OCI-LY7 (cell line): ENCODE measurements around the gene PIEZO1. TPM values are rescaled to one million over a fixed set of nuclear protein-coding genes. Genes with fewer than 3 reads are reported as not detected.

Experiments used
- BruUV-seq: library from RNA; stranded (reverse); fragments of 400-500 nt; replicated peaks from 2 replicates; lab custom pipeline; 2021; lab: Mats Ljungman, UMichigan
- CTCF ChIA-PET: fragments of 300-600 bp; sonication (Branson Sonifier 250); formaldehyde crosslinking; loops from one replicate; lab custom pipeline; 2022; ENCODE audit warnings: antibody characterized with exemption; ENCODE audit not compliant: unreplicated experiment; lab: Charles Lee
- POLR2A ChIA-PET: fragments of 300-600 bp; sonication (Branson Sonifier 250); formaldehyde crosslinking; loops from one replicate; lab custom pipeline; 2022; ENCODE audit warnings: antibody characterized with exemption; lab: Charles Lee
- DNase-seq: peaks from one replicate; pipeline ENCODE4 v3.0.0-alpha.2; 2015; ENCODE audit warnings: low spot score
- H2AFZ ChIP-seq: fragments of 200-600 bp; sonication (generic), shearing (Covaris generic); 2 replicates; pipeline ENCODE4 v1.6.1; 2014; ENCODE audit warnings: mild to moderate bottlenecking, antibody characterized with exemption, low read length, moderate library complexity
- H3K27ac ChIP-seq: fragments of 200-600 bp; sonication (generic); 2 replicates; pipeline ENCODE4 v1.5.1; 2014; ENCODE audit warnings: mixed run types, low read depth, mild to moderate bottlenecking, moderate library complexity, low read length, inconsistent platforms; ENCODE audit not compliant: poor library complexity, severe bottlenecking
- H3K36me3 ChIP-seq: fragments of 200-600 bp; sonication (generic); 2 replicates; pipeline ENCODE4 v1.6.1; 2014; ENCODE audit warnings: mild to moderate bottlenecking, antibody characterized with exemption, low read length, moderate library complexity, mixed read lengths; ENCODE audit not compliant: insufficient read depth
- H3K4me1 ChIP-seq: fragments of 200-600 bp; sonication (generic); 2 replicates; pipeline ENCODE4 v1.5.1; 2014; ENCODE audit warnings: mild to moderate bottlenecking, low read length; ENCODE audit not compliant: insufficient read depth, poor library complexity, severe bottlenecking
- H3K4me2 ChIP-seq: fragments of 200-600 bp; sonication (generic); 2 replicates; pipeline ENCODE4 v1.6.1; 2014; ENCODE audit warnings: mild to moderate bottlenecking, low read length
- H3K4me3 ChIP-seq: fragments of 200-600 bp; sonication (generic); 2 replicates; pipeline ENCODE4 v1.5.1; 2014; ENCODE audit warnings: mild to moderate bottlenecking, low read depth, low read length; ENCODE audit not compliant: poor library complexity, severe bottlenecking
- H3K79me2 ChIP-seq: fragments of 200-600 bp; sonication (generic); 2 replicates; pipeline ENCODE4 v1.6.1; 2016; ENCODE audit warnings: low read depth, mild to moderate bottlenecking, low read length, moderate library complexity, mixed read lengths; ENCODE audit not compliant: insufficient read depth
- H3K9me2 ChIP-seq: fragments of 200-600 bp; sonication (generic); 2 replicates; pipeline ENCODE4 v1.6.1; 2016; ENCODE audit warnings: mild to moderate bottlenecking, low read length, mixed read lengths; ENCODE audit not compliant: insufficient read depth
- H3K9me3 ChIP-seq: fragments of 200-600 bp; sonication (generic); 2 replicates; pipeline ENCODE4 v1.6.1; 2014; ENCODE audit warnings: mild to moderate bottlenecking, mixed run types, low read length, mixed read lengths
- H4K20me1 ChIP-seq: fragments of 200-600 bp; sonication (generic); 2 replicates; pipeline ENCODE4 v1.6.1; 2014; ENCODE audit warnings: mild to moderate bottlenecking, antibody characterized with exemption, low read length, moderate library complexity, mixed read lengths; ENCODE audit not compliant: insufficient read depth
- EZH2phosphoT487 ChIP-seq: fragments of 200-600 bp; sonication (generic); IDR thresholded peaks from 2 replicates; pipeline ENCODE4 v1.6.1; 2018; ENCODE audit warnings: low read depth, borderline replicate concordance, mild to moderate bottlenecking, mixed run types, antibody characterized with exemption, low read length, moderate library complexity, mixed read lengths
- intact Hi-C: fragments of 100-400 bp; cut with micrococcal nuclease; formaldehyde crosslinking; loops from one replicate; pipeline ENCODE4 v1.10.0; 2022; ENCODE audit not compliant: unreplicated experiment
- total RNA-seq, 2 experiments: library from RNA; depleted of rRNA in 1 of 2; stranded (reverse); fragments of >200 nt in 1 of 2; shearing (Covaris generic) in 1 of 2; gene quantifications; 2 replicates each; pipeline ENCODE4 v1.2.3, GENCODE V29; 2014 to 2022
- TF ChIP-seq, protein P1 (sequence below): fragments of 200-600 bp; sonication (generic); conservative IDR thresholded peaks from 2 replicates; pipeline ENCODE4 v1.5.1; 2014; ENCODE audit warnings: mild to moderate bottlenecking, antibody characterized with exemption, low read length, moderate library complexity, mixed read lengths

Gene PIEZO1
- total RNA-seq, 2 experiments from 2014 or later, result 144 to 154 TPM

DNA sequence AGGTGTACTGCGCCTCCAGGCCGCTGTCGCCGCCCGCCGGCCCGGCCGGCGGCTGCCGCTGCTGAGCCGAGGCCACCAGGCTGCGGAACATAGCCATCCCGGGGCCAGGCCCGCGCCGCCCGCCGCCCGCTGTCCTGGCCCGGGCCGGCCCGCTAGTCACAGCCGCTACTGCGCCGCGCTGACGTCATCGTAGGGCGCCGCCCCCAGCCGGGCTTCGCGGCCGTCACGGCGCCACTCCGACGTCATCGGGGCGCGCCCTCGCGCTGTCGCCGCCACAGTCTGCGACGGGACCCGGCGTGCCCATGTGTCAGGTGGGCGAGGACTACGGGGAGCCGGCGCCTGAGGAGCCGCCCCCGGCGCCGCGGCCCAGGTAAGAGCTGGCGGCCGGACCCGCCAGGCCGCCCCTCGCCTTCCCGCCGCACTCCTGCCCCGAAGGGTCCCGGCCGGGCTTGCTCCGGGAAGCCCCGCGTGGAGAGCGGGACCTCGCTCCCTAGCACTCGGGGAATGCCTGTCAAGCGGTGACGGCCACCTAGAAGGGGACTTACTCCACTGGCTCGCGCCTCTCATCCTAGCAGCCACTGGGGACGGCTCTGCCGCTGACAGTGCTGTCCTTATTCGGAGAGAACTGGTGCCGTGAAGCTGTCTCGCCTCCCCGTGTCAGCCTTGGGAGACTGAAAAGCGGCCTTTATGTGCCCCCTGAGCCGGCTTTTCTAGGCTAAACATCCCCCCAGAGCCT, 78.6 kb downstream of the PIEZO1 start, which contains the start of the genes CTU2 and RNF166:
TSS of gene CTU2 (plus strand) at position 275 of the 736 bp plus-strand sequence. CDS start at position 303, 28 bp downstream.
TSS of gene RNF166 (minus strand) at position 180 of the 736 bp plus-strand sequence. CDS start at position 97, 83 bp downstream.
- Histone ChIP-seq H4K20me1 (no peaks in the 10 kb centered on the region), H3K4me2 (peak within 1 kb of the TSS; percentile 88), H3K9me2 (no peaks in the 10 kb centered on the region), H3K4me3 (peak within 1 kb of the TSS; percentile 89), H3K36me3 (peaks cover 4% of the 10 kb centered on the region; the same call in 1 of the 2 replicates), H3K79me2 (peaks cover 24% of the 10 kb centered on the region; the same call in 1 of the 2 replicates), H3K4me1 (peaks cover 53% of the 10 kb centered on the region), H2AFZ (peak within 1 kb of the TSS; percentile 18), H3K9me3 (no peaks in the 10 kb centered on the region), H3K27ac (peak within 1 kb of the TSS; percentile 71)
- intact Hi-C loops, result loop anchor here (2.0 kb wide), 1 partner anchor 76 kb away; no protein-coding TSS in a partner anchor
- TF ChIP-seq, protein P1, sequence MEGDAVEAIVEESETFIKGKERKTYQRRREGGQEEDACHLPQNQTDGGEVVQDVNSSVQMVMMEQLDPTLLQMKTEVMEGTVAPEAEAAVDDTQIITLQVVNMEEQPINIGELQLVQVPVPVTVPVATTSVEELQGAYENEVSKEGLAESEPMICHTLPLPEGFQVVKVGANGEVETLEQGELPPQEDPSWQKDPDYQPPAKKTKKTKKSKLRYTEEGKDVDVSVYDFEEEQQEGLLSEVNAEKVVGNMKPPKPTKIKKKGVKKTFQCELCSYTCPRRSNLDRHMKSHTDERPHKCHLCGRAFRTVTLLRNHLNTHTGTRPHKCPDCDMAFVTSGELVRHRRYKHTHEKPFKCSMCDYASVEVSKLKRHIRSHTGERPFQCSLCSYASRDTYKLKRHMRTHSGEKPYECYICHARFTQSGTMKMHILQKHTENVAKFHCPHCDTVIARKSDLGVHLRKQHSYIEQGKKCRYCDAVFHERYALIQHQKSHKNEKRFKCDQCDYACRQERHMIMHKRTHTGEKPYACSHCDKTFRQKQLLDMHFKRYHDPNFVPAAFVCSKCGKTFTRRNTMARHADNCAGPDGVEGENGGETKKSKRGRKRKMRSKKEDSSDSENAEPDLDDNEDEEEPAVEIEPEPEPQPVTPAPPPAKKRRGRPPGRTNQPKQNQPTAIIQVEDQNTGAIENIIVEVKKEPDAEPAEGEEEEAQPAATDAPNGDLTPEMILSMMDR, result no peak
- no peak for TF ChIP-seq EZH2phosphoT487
- BruUV-seq, result TSS peak; percentile 78
- ChIA-PET POLR2A (no interaction called here), CTCF (interaction anchor here (1.5 kb wide), 1 partner anchor 31 kb away, joined by 3 read pairs; no protein-coding TSS in a partner anchor)
- DNase-seq, result peak; percentile 91

DNA sequence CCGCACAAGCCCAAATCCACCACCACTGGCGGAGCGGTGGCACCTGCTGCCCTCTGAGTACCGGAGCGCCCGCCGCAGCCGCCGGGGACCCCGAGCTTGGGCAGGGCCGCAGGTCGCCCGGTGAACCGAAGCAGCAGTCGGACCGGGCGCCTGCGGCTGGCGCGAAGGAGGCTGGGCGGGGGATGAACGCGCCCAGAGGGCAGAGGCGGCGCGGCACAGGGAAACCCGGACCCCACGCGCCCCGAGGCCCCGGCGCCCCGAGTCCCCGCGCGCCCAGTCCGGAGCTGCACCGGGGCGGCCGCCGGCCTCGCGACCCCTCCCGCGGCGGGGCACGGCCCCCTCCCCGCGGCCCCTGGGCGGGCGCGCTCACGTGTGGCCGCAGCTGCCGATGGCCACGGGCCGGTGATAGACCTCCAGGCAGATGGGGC, 79.2 kb downstream of the PIEZO1 start:
- ChIA-PET POLR2A (no interaction called here), CTCF (no interaction called here)
- Histone ChIP-seq H3K4me1 (peaks cover 59% of the 10 kb centered on the region), H3K4me3 (peak overlapping the region; percentile 89), H3K9me3 (no peaks in the 10 kb centered on the region), H2AFZ (no peak overlapping the region), H3K27ac (peak overlapping the region; percentile 71), H3K79me2 (peaks cover 26% of the 10 kb centered on the region; the same call in 1 of the 2 replicates), H3K4me2 (peak overlapping the region; percentile 79), H4K20me1 (no peaks in the 10 kb centered on the region), H3K9me2 (no peaks in the 10 kb centered on the region), H3K36me3 (no peaks in the 10 kb centered on the region; the same call in 1 of the 2 replicates)
- TF ChIP-seq EZH2phosphoT487, result no peak
- TF ChIP-seq, protein P1, result no peak
- peak; percentile 24 for DNase-seq
- BruUV-seq, result no TSS peak
- intact Hi-C loops, result loop anchor here (2.0 kb wide), 1 partner anchor 77 kb away; no protein-coding TSS in a partner anchor
